D341Med (cell line): Measurements from ENCODE around the gene PPP1R11.
A peak's percentile ranks its signal among the peaks of the same experiment; 100 is the strongest.
"Not testable (repeated sequence)": the region's sequence is repeated elsewhere in the genome, so short reads cannot be mapped to it uniquely, and the experiment has no call there.

ENCODE experiments used
- DNase-seq: peaks from one replicate; pipeline ENCODE4 v3.0.0; 2012; ENCODE audit warnings: low spot score

The PPP1R11 gene

GRCh38 chr6:30066577-30067459, at the start of gene PPP1R11:
PPP1R11 (plus strand) TSS chr6:30067198; CDS start chr6:30067411, 213 bp downstream.
- peak; percentile 92 for DNase-seq

GRCh38 chr6:30019819-30020218, 47.2 kb upstream of the PPP1R11 start:
- no peak for DNase-seq

- no peak for DNase-seq
Measured at GRCh38 chr6:30020626-30021025, 46.4 kb upstream of the PPP1R11 start.

GRCh38 chr6:30022189-30022588, 44.8 kb upstream of the PPP1R11 start:
- no peak for DNase-seq

- DNase-seq, result not testable (repeated sequence)
Measured at GRCh38 chr6:30022712-30023111, 44.3 kb upstream of the PPP1R11 start.

GRCh38 chr6:30025186-30025585, 41.8 kb upstream of the PPP1R11 start:
- DNase-seq, result no peak

- no peak for DNase-seq
Measured at GRCh38 chr6:30029588-30029987, 37.4 kb upstream of the PPP1R11 start.

GRCh38 chr6:30031381-30031780, 35.6 kb upstream of the PPP1R11 start:
- no peak for DNase-seq

- not testable (repeated sequence) for DNase-seq
Measured at GRCh38 chr6:30033440-30033839, 33.6 kb upstream of the PPP1R11 start.

GRCh38 chr6:30035784-30036183, 31.2 kb upstream of the PPP1R11 start:
- no peak for DNase-seq

GRCh38 chr6:30037182-30037788, 29.7 kb upstream of the PPP1R11 start:
- DNase-seq, result peak; percentile 52

- no peak for DNase-seq
Measured at GRCh38 chr6:30041221-30041620, 25.8 kb upstream of the PPP1R11 start.

- DNase-seq, result peak; percentile 30
Measured at GRCh38 chr6:30041821-30042220, 25.2 kb upstream of the PPP1R11 start.

- DNase-seq, result peak; percentile 28
Measured at GRCh38 chr6:30042476-30042875, 24.5 kb upstream of the PPP1R11 start.

GRCh38 chr6:30042914-30043313, 24.1 kb upstream of the PPP1R11 start:
- no peak for DNase-seq

- DNase-seq, result no peak
Measured at GRCh38 chr6:30043744-30044143, 23.3 kb upstream of the PPP1R11 start.

GRCh38 chr6:30044630-30045029, 22.4 kb upstream of the PPP1R11 start:
- no peak for DNase-seq

GRCh38 chr6:30047220-30047619, 19.8 kb upstream of the PPP1R11 start:
- DNase-seq, result no peak

- DNase-seq, result no peak
Measured at GRCh38 chr6:30053682-30054081, 13.3 kb upstream of the PPP1R11 start.

GRCh38 chr6:30055513-30055912, 11.5 kb upstream of the PPP1R11 start:
- no peak for DNase-seq

- peak; percentile 58 for DNase-seq
Measured at GRCh38 chr6:30060606-30061091, 6.3 kb upstream of the PPP1R11 start.

- DNase-seq, result peak; percentile 94
Measured at GRCh38 chr6:30061092-30061857, 5.7 kb upstream of the PPP1R11 start, which contains the start of gene POLR1H. POLR1H (plus strand) TSS chr6:30061265; CDS start chr6:30061525, 260 bp downstream.
